Esophagus muscularis mucosa (tissue), 4 donors: ENCODE data around the gene CAMSAP1. TPM values are rescaled to one million over a fixed set of nuclear protein-coding genes. Genes with fewer than 3 reads are reported as not detected.

Experiments used
- DNase-seq: peaks from one replicate; pipeline ENCODE4 v3.0.0-alpha.2; 2017; ENCODE audit errors: extremely low spot score
- H3K27ac ChIP-seq, 4 donors: fragments of 200-600 bp; sonication (generic); replicated peaks in 1 of 4; 1 replicate in 3 of 4; 2 replicates in 1 of 4; pipeline ENCODE4 v1.5.1; 2016 to 2019; ENCODE audit warnings: mild to moderate bottlenecking in 1 of 4
- H3K27me3 ChIP-seq, 4 donors: fragments of 200-600 bp; sonication (generic); one replicate each; pipeline versions ENCODE4 v1.5.1 to v1.6.0; 2016 to 2019
- H3K36me3 ChIP-seq, 4 donors: fragments of 200-600 bp; sonication (generic); one replicate each; pipeline ENCODE4 v1.5.1; 2016 to 2019
- H3K4me1 ChIP-seq, 4 donors: fragments of 200-600 bp; sonication (generic); one replicate each; pipeline ENCODE4 v1.5.1; 2016 to 2019
- H3K4me3 ChIP-seq, 4 donors: fragments of 200-600 bp; sonication (generic); 1 replicate in 2 of 4; 2 replicates in 2 of 4; pipeline ENCODE4 v1.5.1; 2016 to 2019; ENCODE audit warnings: mild to moderate bottlenecking in 4 of 4, moderate library complexity in 1 of 4
- H3K9me3 ChIP-seq, 4 donors: fragments of 200-600 bp; sonication (generic); 1 replicate in 3 of 4; 2 replicates in 1 of 4; pipeline ENCODE4 v1.5.1; 2016 to 2019
- EP300 ChIP-seq: sonication (generic); formaldehyde crosslinking; IDR thresholded peaks from one replicate; pipeline ENCODE4 v1.6.1; 2017; ENCODE audit warnings: antibody characterized with exemption
- POLR2A ChIP-seq: fragments of 450-650 bp; IDR thresholded peaks from one replicate; pipeline ENCODE4 v1.6.1; 2017; ENCODE audit warnings: antibody characterized with exemption, moderate library complexity, mild to moderate bottlenecking, low read depth
- POLR2AphosphoS5 ChIP-seq, 2 donors: sonication (generic); formaldehyde crosslinking; IDR thresholded peaks; one replicate each; pipeline ENCODE4 v1.6.1; 2017; ENCODE audit warnings: antibody characterized with exemption in 2 of 2
- WGBS: methylation state at CpG from one replicate; pipeline ENCODE4 v1.1.5; 2018; 5-methylcytosine and 5-hydroxymethylcytosine counted together
- intact Hi-C: fragments of 100-400 bp; cut with DNase I; formaldehyde crosslinking; loops from one replicate; pipeline ENCODE4 v1.15.1; 2023
- total RNA-seq, 4 donors: library from RNA; depleted of rRNA; stranded (reverse); fragments of >200 nt; gene quantifications; one replicate each; pipeline versions ENCODE4 v1.1.0 to v1.2.1, GENCODE V29; 2016
- TF ChIP-seq, protein P1 (sequence below), 3 experiments: fragments of 200-600 bp in 2 of 3; fragments of 450-650 bp in 1 of 3; sonication (generic) in 2 of 3; IDR thresholded peaks; one replicate each; pipeline ENCODE4 v1.5.1; 2017 to 2019; ENCODE audit warnings: antibody characterized with exemption in 3 of 3, mild to moderate bottlenecking in 2 of 3, moderate library complexity in 1 of 3

CAMSAP1 gene
- total RNA-seq, 4 donors from 2014 or later: 21.0 to 52.7 (median 30.5) TPM

- H3K27me3 ChIP-seq: no peaks in the 10 kb centered on the region
- H3K4me3 ChIP-seq: no peak overlapping the region
- H3K36me3 ChIP-seq: peaks cover 8 to 60% (median 54%) of the 10 kb centered on the region in 4 donors
- intact Hi-C loops: no loop called here
- no peaks in the 10 kb centered on the region for H3K9me3 ChIP-seq
- peaks cover 0 to 6% (median 5%) of the 10 kb centered on the region in 4 donors for H3K4me1 ChIP-seq
- no peak for DNase-seq
- no peak for TF ChIP-seq EP300
- TF ChIP-seq POLR2AphosphoS5 (IDR thresholded peaks at IDR 0.05): no peak
- TF ChIP-seq, protein P1, sequence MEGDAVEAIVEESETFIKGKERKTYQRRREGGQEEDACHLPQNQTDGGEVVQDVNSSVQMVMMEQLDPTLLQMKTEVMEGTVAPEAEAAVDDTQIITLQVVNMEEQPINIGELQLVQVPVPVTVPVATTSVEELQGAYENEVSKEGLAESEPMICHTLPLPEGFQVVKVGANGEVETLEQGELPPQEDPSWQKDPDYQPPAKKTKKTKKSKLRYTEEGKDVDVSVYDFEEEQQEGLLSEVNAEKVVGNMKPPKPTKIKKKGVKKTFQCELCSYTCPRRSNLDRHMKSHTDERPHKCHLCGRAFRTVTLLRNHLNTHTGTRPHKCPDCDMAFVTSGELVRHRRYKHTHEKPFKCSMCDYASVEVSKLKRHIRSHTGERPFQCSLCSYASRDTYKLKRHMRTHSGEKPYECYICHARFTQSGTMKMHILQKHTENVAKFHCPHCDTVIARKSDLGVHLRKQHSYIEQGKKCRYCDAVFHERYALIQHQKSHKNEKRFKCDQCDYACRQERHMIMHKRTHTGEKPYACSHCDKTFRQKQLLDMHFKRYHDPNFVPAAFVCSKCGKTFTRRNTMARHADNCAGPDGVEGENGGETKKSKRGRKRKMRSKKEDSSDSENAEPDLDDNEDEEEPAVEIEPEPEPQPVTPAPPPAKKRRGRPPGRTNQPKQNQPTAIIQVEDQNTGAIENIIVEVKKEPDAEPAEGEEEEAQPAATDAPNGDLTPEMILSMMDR (IDR thresholded peaks at IDR 0.05): no peak
- no peak for TF ChIP-seq POLR2A
- no peak overlapping the region for H3K27ac ChIP-seq
- 94% methylated on average over 13 of the region's 19 CpGs for WGBS
Measured at GRCh38 chr9:135925496-135926133, 18.3 kb upstream of the CAMSAP1 start.

DNA sequence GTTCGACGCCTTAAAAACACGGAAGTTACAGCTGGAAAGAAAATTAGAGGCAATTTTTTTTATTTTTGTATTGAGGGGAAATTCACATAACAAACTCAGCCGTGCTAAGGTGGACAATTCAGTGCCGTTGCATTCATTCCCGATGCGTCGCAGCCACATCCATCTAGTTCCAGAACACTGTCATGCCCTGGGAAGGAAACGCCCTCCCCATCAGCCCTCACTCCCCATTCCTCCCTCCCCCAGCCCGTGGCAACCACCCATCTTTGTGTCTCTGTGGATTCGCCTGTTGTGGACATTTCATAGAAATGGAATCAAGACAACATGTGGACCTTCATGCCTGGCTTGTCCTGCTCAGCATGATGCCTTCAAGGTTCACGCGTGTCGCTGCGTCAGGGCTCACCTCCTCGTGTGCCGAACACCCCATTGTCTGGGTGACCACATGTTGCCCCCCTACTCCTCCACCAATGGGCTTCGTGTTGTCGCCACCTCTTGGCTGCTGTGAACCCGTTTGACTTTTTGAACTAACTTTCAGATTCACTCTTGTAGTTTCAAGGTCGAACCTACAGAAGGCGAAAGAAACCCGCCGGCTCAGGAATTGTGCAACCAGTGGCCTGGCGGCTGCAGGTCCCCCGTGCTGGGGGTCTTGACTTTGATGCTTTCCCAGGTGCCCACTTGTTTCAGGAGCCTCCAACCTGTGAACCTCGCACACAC is 17.4 kb upstream of the CAMSAP1 start:
- peaks cover 8 to 52% (median 48%) of the 10 kb centered on the region in 4 donors for H3K36me3 ChIP-seq
- no peak overlapping the region for H3K4me3 ChIP-seq
- intact Hi-C loops: no loop called here
- H3K27ac ChIP-seq: no peak overlapping the region
- H3K4me1 ChIP-seq: peaks cover 0 to 6% (median 5%) of the 10 kb centered on the region in 4 donors
- no peaks in the 10 kb centered on the region for H3K27me3 ChIP-seq
- H3K9me3 ChIP-seq: peaks cover 0 to 5% (median 0%) of the 10 kb centered on the region in 4 donors
- TF ChIP-seq POLR2A (no peak), EP300 (no peak), POLR2AphosphoS5 (IDR thresholded peaks at IDR 0.05) (no peak)
- TF ChIP-seq, protein P1 (IDR thresholded peaks at IDR 0.05): no peak
- WGBS: 85% methylated on average over 27 of the region's 27 CpGs
- DNase-seq: no peak

DNA sequence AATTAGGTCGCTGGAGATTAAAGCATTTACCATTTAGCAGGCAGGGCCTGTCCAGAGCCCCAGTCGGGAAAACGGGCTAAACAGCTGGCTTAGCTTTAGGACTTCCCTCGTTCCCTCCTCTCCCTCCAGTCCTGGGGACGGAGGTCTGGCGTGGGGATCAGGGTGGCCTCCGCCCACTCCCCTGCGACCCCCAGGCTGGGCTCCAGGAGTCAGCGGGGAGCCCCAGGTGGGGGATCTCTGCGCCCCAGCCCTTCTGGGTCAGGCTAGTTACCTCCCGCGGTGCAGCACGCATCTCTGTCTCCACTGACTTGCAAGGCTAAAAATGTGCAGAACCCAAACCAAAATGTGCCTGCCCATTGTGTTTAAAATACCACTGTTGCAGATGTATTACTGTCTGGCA is 16.2 kb upstream of the CAMSAP1 start:
- no peak overlapping the region for H3K4me3 ChIP-seq
- H3K4me1 ChIP-seq: peaks cover 0 to 6% (median 5%) of the 10 kb centered on the region in 4 donors
- peaks cover 8 to 40% (median 37%) of the 10 kb centered on the region in 4 donors for H3K36me3 ChIP-seq
- intact Hi-C loops: no loop called here
- no peak overlapping the region for H3K27ac ChIP-seq
- H3K9me3 ChIP-seq: peaks cover 0 to 18% (median 8%) of the 10 kb centered on the region in 4 donors
- TF ChIP-seq, protein P1 (IDR thresholded peaks at IDR 0.05): no peak
- TF ChIP-seq POLR2AphosphoS5 (IDR thresholded peaks at IDR 0.05) (no peak), EP300 (no peak), POLR2A (no peak)
- DNase-seq: no peak
- H3K27me3 ChIP-seq: no peaks in the 10 kb centered on the region
- 88% methylated on average over 9 of the region's 13 CpGs for WGBS

DNA sequence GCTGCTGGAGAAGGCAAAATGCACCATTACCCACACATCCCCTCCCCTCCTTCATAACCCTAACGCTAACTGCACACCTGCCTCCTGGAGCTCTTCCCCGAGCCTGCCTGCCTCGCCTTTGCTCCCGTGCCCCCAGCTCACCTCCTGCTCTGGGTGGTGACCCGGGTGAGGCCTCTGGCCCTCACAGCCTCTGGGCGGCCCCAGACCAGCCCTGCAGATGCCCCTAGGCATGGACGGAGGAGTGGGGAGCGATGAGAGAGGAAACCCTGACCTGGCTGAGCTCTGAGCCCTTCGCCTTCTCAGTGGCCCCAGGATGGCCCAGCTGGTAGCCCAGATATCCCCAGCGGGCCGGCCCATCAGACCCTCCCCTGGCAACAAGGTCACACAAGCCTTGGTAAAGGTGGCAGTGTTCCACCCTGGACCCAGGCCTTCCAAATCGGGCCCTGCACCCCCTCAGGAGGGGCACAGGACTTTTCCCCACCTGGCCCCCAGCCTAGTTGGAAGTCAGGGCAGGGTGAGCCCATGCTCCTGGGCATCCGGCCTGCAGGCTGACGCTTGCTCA is 14.5 kb upstream of the CAMSAP1 start:
- intact Hi-C loops: no loop called here
- H3K27ac ChIP-seq: no peak overlapping the region
- no peak for DNase-seq
- H3K9me3 ChIP-seq: peaks cover 0 to 34% (median 25%) of the 10 kb centered on the region in 4 donors
- TF ChIP-seq, protein P1 (IDR thresholded peaks at IDR 0.05): no peak
- TF ChIP-seq POLR2A (no peak), POLR2AphosphoS5 (IDR thresholded peaks at IDR 0.05) (no peak), EP300 (no peak)
- H3K4me3 ChIP-seq: no peak overlapping the region
- 87% methylated on average over 13 of the region's 14 CpGs for WGBS
- peaks cover 0 to under 1% (median 0%) of the 10 kb centered on the region in 4 donors for H3K4me1 ChIP-seq
- no peaks in the 10 kb centered on the region for H3K27me3 ChIP-seq
- H3K36me3 ChIP-seq: peaks cover 8 to 42% (median 30%) of the 10 kb centered on the region in 4 donors
